HG03060 (cell line): ENCODE results near the gene GBE1.

ENCODE experiments used
- ATAC-seq: cut with Tn5 transposase; IDR thresholded peaks from one replicate; pipeline ENCODE4 v1.9.1; 2021; ENCODE audit warnings: low read depth, moderate number of reproducible peaks; ENCODE audit not compliant: unreplicated experiment

The GBE1 gene

GRCh38 chr3:81709606-81710005, 51.8 kb downstream of the GBE1 start:
- ATAC-seq = no peak

DNA sequence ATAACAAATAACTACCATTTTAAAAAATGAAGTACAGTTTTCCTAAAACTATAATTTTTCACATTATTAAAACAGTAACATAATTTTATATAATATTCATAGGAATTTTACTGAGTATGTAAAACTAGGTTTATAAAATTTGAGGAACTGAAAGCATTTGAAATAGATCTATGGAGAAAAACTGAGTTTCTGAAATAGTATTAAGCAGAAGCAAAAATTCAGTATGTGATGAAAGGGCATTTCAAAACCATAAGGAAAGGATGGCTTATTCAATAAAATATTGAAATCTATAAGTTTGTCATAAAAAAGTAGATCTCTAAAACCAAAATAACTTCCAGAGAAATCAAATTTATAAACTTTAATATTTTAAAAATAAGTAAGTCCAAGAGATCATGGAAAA, 53.4 kb downstream of the GBE1 start:
- ATAC-seq = no peak

DNA sequence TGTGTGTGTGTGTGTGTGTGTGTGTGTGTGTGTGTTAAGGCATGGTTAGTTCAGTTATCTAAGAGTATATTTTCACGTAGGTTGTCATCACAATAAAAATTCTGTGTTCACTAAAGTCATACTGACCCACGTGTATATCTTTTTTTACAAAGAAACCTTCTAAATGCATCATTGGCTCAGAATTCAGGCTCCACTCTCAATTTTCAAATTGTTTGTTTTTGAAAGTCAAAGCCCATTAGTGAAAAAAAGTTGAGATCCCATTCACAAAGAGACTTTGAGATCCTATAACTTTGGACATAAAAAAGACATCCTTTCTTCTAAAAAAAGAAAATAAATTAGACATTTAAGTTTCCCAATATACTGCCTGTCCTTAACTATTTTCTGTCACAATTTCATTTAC, 59.3 kb downstream of the GBE1 start:
- ATAC-seq = no peak

GRCh38 chr3:81699536-81700320, 61.7 kb downstream of the GBE1 start:
- ATAC-seq = no peak

- ATAC-seq = no peak
Measured at GRCh38 chr3:81696090-81696489, 65.4 kb downstream of the GBE1 start.

DNA sequence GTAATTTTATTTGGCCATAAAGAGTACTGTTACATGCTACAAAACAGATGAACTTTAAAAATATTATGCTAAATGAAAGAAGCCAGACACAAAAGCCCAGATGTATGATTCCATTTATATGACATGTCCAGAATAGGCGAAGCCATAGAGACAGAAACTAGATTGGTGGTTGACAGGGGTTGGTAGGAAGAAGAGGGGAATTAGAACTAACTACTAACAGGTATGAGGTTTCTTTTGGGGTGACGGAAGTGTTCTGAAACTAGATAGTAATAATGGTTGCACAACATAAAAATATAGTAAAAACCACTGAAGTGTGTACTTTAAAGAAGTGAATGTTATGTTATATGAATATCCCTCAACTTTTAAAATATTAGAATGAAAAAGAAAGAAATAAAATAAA, 66.1 kb downstream of the GBE1 start:
- no peak for ATAC-seq

- ATAC-seq = no peak
Measured at GRCh38 chr3:81694662-81695061, 66.8 kb downstream of the GBE1 start.

GRCh38 chr3:81692766-81693165, 68.7 kb downstream of the GBE1 start:
- no peak for ATAC-seq

- no peak for ATAC-seq
Measured at GRCh38 chr3:81689617-81690016, 71.8 kb downstream of the GBE1 start.

GRCh38 chr3:81684751-81685395, 76.6 kb downstream of the GBE1 start:
- ATAC-seq = no peak

DNA sequence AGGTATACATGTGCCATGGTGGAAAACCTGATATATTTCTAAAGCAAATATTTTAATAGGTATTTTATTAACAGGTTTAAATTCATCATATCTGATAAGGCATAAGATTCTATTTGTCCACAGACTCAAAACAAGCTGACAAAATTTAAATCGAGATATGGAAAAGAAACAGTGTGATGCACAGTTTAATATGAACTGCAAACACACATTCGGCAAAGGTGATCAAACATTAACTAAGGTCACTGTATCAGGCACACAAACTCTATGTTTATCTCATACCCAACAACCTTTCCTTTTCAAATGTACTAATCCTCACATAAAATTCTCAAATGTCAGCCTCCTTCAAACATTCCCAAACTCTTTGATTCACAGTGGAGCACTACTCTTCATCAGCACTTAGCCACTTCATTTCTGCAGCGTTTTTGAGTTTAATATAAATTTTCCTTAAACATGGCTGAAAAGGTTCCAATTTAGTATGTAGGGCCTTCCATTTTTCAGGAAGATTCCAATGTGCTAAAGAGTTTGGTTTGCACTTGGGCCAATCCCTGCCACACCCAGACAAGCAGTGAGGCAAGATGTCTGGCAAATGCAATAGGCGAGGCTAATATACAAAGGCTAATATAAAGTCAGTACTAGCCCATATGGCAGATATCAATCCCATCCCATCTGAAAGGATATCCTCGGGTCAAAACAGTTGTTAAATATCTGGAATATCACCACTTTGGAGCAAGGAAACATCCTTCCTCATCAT, 84.6 kb downstream of the GBE1 start:
- ATAC-seq = no peak

- ATAC-seq = no peak
Measured at GRCh38 chr3:81674690-81675089, 86.8 kb downstream of the GBE1 start.

- no peak for ATAC-seq
Measured at GRCh38 chr3:81668283-81668682, 93.2 kb downstream of the GBE1 start.

DNA sequence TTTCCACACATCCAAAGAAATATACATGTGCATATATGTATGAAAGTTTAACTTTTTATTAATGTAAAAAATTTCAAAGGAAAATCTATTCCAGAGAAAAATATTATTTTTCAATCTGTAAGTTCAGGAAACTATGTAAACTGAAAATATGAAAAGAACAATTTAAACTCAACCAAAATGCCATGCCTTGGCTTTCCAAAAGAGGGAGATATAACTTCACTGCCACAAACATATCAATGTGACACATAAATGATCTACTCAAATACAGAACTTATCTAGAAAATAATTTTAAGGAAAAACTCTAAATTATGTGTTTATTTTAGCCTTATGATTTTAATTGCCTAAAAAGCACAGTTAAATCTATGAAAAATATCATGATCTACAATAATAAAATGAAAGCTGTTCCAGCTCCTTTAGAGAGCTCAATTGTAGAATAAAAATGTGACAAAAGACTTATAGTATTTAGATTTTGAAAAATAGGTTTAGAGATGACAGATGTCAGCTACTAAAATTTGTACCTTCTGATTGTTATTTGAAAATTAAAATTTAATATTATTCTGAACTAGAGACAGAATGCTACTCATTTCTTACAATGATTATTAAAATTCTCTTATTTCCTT, 94.8 kb downstream of the GBE1 start:
- no peak for ATAC-seq

DNA sequence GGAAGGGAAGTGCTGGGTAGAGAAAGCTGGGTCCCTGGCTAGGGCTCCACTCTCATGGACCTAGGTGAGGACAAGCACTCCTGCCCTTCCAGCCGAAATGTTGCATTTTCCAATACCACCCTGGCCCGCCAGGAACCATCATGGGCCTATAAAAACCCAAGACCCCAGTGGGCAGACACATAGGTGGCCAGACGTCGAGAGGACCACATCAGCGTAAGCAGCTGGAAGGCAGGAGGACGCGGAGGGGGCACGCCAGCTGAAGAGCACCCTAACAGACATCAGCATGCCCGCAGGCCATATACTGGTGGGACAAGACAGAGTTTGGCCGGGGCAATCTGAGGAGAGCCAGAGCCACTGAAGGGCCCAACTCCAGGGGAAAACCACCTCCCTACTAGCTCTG, 98.3 kb downstream of the GBE1 start:
- no peak for ATAC-seq

DNA sequence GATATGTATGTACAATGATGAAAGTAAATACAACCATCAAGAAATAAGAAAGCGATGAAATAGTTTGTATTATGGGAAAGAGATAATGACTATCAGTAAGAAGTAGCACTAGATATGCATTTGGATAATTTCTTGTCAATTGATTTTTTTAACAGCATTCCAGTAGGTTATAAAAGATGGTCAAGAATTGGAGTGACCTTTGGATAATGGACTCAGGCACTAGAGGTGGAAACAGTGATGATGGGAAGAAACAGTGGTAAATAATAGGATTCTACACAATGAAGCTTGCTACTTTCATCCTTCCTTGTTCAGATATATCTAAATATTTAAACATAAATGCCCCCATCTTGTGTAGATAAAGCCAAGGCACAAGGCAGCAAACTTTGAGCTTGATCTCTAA, 101.4 kb downstream of the GBE1 start:
- ATAC-seq = no peak

DNA sequence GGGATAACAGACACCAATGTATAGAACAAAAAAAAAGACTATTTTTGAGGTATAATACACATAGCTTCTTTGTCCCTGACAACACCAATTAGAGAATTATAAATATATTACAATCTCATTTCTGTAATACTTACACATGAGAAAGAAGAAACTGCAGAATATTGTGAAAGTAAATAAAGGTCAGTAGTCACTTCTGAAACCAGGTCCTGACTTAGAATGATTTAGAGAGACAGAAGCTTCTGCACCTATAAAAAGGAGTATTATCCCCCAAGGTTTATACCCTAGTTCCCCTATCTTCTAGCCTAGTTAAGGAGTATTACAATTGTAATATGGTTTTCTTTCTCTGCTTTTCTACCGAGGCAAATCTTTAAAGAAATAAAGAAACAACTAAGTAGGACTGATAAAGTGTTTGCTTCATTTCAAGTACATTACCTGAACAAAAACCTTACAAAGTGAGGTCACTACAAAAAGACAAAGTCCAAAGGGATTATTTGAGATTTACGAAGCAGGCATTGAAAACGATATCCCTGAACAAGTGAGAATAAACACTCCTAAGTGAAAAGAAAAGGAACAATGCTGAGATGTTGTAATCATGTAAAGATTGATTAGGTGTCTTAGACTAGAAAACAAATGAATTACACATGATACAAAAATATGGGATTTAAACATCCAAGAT, 103.0 kb downstream of the GBE1 start:
- ATAC-seq = no peak

GRCh38 chr3:81651139-81651538, 110.3 kb downstream of the GBE1 start:
- no peak for ATAC-seq

GRCh38 chr3:81650187-81650586, 111.3 kb downstream of the GBE1 start:
- ATAC-seq = no peak

- ATAC-seq = no peak
Measured at GRCh38 chr3:81645248-81645647, 116.2 kb downstream of the GBE1 start.

- ATAC-seq = no peak
Measured at GRCh38 chr3:81643721-81644120, 117.7 kb downstream of the GBE1 start.
